Measurements from ENCODE around the gene VPS51. TPM values are rescaled to one million over a fixed set of nuclear protein-coding genes. Genes with fewer than 3 reads are reported as not detected.

VPS51 gene
- total RNA-seq, 2 donors from 2014 or later = 333 to 498 TPM

DNA sequence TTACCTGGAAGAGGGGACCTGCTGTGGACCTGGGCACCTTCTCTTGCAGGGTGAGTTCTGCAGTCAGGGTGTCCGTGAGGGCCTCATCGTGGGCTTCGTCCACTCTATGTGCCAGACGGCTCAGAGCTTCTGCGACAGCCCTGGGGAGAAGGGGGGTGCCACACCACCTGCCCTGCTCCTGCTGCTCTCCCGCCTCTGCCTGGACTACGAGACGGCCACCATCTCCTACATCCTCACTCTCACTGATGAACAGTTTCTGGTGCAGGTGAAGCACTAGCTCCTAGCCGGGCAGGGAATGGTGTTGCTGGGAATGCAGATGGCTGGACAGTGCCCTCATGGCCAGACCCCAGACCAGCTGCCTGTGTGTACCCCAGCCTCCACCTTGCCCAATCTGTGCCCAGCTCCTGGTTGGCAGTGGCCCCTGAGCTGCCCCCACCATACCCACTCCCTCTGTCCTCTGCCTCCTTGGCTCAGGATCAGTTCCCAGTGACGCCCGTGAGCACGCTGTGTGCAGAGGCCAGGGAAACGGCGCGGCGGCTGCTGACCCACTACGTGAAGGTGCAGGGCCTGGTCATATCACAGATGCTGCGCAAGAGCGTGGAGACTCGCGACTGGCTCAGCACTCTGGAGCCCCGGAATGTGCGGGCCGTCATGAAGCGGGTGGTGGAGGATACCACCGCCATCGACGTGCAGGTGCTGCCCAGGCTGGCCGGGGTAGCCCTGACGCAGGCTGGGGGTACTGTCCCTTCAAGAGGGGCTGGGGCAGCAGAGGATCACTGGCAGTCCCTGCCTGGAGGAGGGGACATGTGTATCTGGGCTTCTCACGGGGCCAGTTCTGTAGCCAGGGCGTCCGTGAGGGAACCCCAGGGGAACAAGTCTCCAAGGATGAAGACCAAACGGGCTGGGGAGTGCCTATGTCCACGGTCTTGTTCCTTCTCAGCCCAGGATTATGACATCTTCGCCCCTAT is 13.5 kb downstream of the VPS51 start:
- DNase-seq (ENCODE audit: low spot score) (no peak), ATAC-seq (ENCODE audit: insufficient number of reproducible peaks, low FRiP score, low read depth) (no peak)
- Histone ChIP-seq H3K4me1 (ENCODE audit: control insufficient read depth in 1 of 2, low read depth in 2 of 2) (peaks cover 17 to 32% of the 10 kb centered on the region in 2 donors), H3K9me3 (no peaks in the 10 kb centered on the region), H3K4me3 (no peak overlapping the region), H3K27ac (no peak overlapping the region), H3K36me3 (peaks cover 25% of the 10 kb centered on the region), H3K27me3 (replicated peaks; ENCODE audit: insufficient read depth) (no peaks in the 10 kb centered on the region)
- TF ChIP-seq CTCF (IDR thresholded peaks at IDR 0.05) = no peak

- H3K9me3 ChIP-seq = no peaks in the 10 kb centered on the region
- H3K27me3 ChIP-seq (replicated peaks; ENCODE audit: insufficient read depth) = no peaks in the 10 kb centered on the region
- H3K4me1 ChIP-seq (ENCODE audit: control insufficient read depth in 1 of 2, low read depth in 2 of 2) = peaks cover 17 to 32% of the 10 kb centered on the region in 2 donors
- H3K36me3 ChIP-seq = peaks cover 25% of the 10 kb centered on the region
- TF ChIP-seq CTCF (IDR thresholded peaks at IDR 0.05) = peak; percentile 100
- DNase-seq (ENCODE audit: low spot score) = peak; percentile 65
- ATAC-seq (ENCODE audit: insufficient number of reproducible peaks, low FRiP score, low read depth) = peak; percentile 47
- peak overlapping the region; percentile 24 for H3K4me3 ChIP-seq
- peak overlapping the region in 1 of 2 donors; percentile 37 for H3K27ac ChIP-seq
Observed at GRCh38 chr11:65110354-65110861, 14.4 kb downstream of the VPS51 start.

- ATAC-seq (ENCODE audit: insufficient number of reproducible peaks, low FRiP score, low read depth) (no peak), DNase-seq (ENCODE audit: low spot score) (no peak)
- H3K4me1 ChIP-seq (ENCODE audit: control insufficient read depth in 1 of 2, low read depth in 2 of 2) = peaks cover 19 to 38% of the 10 kb centered on the region in 2 donors
- H3K4me3 ChIP-seq = peak overlapping the region; percentile 88
- no peaks in the 10 kb centered on the region for H3K27me3 ChIP-seq (replicated peaks; ENCODE audit: insufficient read depth)
- H3K27ac ChIP-seq = no peak overlapping the region
- H3K36me3 ChIP-seq = peaks cover 25% of the 10 kb centered on the region
- H3K9me3 ChIP-seq = no peaks in the 10 kb centered on the region
- TF ChIP-seq CTCF (IDR thresholded peaks at IDR 0.05) = no peak
Observed at GRCh38 chr11:65111159-65111743, 15.2 kb downstream of the VPS51 start.

DNA sequence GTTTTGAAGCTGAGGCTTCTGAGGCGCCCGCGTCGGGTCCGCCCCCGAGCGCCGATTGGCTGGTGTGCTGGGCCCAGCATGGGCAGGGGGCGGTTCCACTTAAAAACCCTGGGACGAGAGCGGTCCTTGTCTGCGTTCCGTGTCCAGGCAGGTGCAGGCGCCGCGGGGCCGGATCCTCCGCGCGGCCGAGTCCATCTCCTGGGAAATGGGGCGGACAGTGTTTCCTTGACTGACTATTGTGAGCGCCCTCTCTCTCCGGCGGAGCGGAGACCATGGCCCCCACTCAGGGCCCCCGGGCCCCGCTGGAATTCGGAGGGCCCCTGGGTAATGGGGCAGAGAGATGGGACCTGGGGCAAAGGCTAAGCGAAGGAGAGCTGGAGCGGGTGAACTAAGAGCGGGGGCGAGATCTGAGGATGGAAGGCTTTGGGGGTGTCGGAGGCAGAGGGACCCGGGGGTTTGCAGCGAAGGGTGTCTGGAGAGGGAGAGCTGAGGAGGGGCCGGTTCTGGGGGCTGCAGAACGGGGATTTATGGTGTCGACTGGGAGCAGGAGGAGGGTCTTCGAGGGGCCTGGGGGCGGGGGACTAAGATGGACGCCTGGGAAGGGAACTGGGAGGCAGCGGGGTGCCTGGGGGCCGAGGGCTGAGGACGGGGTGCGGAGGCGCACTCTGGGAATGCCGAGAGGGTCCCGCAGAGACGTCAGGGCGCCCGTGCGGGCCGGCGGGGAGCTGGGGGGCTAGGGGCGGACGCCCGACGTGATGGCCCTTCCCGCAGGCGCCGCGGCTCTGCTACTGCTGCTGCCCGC is 15.9 kb downstream of the VPS51 start, which contains the start of gene TM7SF2:
TM7SF2 (plus strand) TSS at position 129 of the 802 bp plus-strand sequence; CDS start at position 273, 144 bp downstream.
- DNase-seq (ENCODE audit: low spot score) = peak; percentile 83
- Histone ChIP-seq H3K9me3 (no peaks in the 10 kb centered on the region), H3K36me3 (peaks cover 25% of the 10 kb centered on the region), H3K4me3 (peak within 1 kb of the TSS; percentile 88), H3K4me1 (ENCODE audit: control insufficient read depth in 1 of 2, low read depth in 2 of 2) (peaks cover 25 to 45% of the 10 kb centered on the region in 2 donors), H3K27ac (peak within 1 kb of the TSS; percentile 46 to 54), H3K27me3 (replicated peaks; ENCODE audit: insufficient read depth) (no peaks in the 10 kb centered on the region)
- ATAC-seq (ENCODE audit: insufficient number of reproducible peaks, low FRiP score, low read depth) = peak; percentile 44
- no peak for TF ChIP-seq CTCF (IDR thresholded peaks at IDR 0.05)
